Colon (tissue), 2 donors: Measurements from ENCODE around the gene GET3.

Experiments
- FAIRE-seq: peaks from 2 replicates; lab custom pipeline; 2012; peaks lifted over from hg19 to GRCh38; lab: Jason Lieb, UNC
- donor health status: control.
- donor health status: control.

Gene GET3

GRCh38 chr19:12779162-12779993, 42.1 kb downstream of the GET3 start:
- FAIRE-seq = no peak

GRCh38 chr19:12782174-12782423, 44.8 kb downstream of the GET3 start:
- FAIRE-seq = no peak

GRCh38 chr19:12782424-12783290, 45.4 kb downstream of the GET3 start:
- no peak for FAIRE-seq

- no peak for FAIRE-seq
Observed at GRCh38 chr19:12783291-12783848, 46.1 kb downstream of the GET3 start.

GRCh38 chr19:12783849-12784393, 46.6 kb downstream of the GET3 start:
- FAIRE-seq = no peak

GRCh38 chr19:12784394-12784870, 47.1 kb downstream of the GET3 start:
- FAIRE-seq = no peak

GRCh38 chr19:12784871-12785430, 47.7 kb downstream of the GET3 start:
- no peak for FAIRE-seq

GRCh38 chr19:12785431-12786031, 48.2 kb downstream of the GET3 start:
- no peak for FAIRE-seq

GRCh38 chr19:12786141-12786870, 49.0 kb downstream of the GET3 start:
- no peak for FAIRE-seq

- no peak for FAIRE-seq
Observed at GRCh38 chr19:12786952-12787351, 49.7 kb downstream of the GET3 start.

- no peak for FAIRE-seq
Observed at GRCh38 chr19:12787458-12787857, 50.2 kb downstream of the GET3 start.

GRCh38 chr19:12788042-12788681, 50.9 kb downstream of the GET3 start:
- no peak for FAIRE-seq

- no peak for FAIRE-seq
Observed at GRCh38 chr19:12788682-12789097, 51.4 kb downstream of the GET3 start.

GRCh38 chr19:12789098-12789903, 52.0 kb downstream of the GET3 start:
- FAIRE-seq = no peak

- FAIRE-seq = no peak
Observed at GRCh38 chr19:12789904-12790619, 52.8 kb downstream of the GET3 start.

GRCh38 chr19:12790628-12791344, 53.5 kb downstream of the GET3 start:
- no peak for FAIRE-seq

GRCh38 chr19:12791345-12792050, 54.2 kb downstream of the GET3 start, which contains the start of gene JUNB:
Gene JUNB (plus strand): TSS chr19:12791486. CDS start chr19:12791772, 286 bp downstream.
- FAIRE-seq = no peak
